Endothelial cell of umbilical vein (primary cell): Measurements from ENCODE around the gene PSMB5. TPM values are rescaled to one million over a fixed set of nuclear protein-coding genes. Genes with fewer than 3 reads are reported as not detected.
A peak's percentile ranks its signal among the peaks of the same experiment; 100 is the strongest.

ENCODE experiments used
- BruUV-seq: library from RNA; stranded (reverse); fragments of 400-500 nt; replicated peaks from 2 replicates; lab custom pipeline; 2021; lab: Mats Ljungman, UMichigan
- CTCF ChIA-PET: fragments of 300-600, 350-600 bp; sonication (Branson Sonifier 250); formaldehyde crosslinking; loops from one replicate; lab custom pipeline; 2021; ENCODE audit warnings: antibody characterized with exemption, inconsistent platforms; lab: Charles Lee
- POLR2A ChIA-PET: fragments of 300-600, 350-600 bp; sonication (Branson Sonifier 250); formaldehyde crosslinking; loops from one replicate; lab custom pipeline; 2021; ENCODE audit warnings: antibody characterized with exemption, inconsistent platforms; lab: Charles Lee
- DNase-seq: peaks from one replicate; pipeline ENCODE4 v3.0.0-alpha.2; 2011; ENCODE audit warnings: low read depth, low spot score
- FAIRE-seq: peaks from 2 replicates; lab custom pipeline; 2011; peaks lifted over from hg19 to GRCh38; lab: Jason Lieb, UNC
- H2AFZ ChIP-seq: 2 replicates; pipeline ENCODE4 v1.6.0; 2012; ENCODE audit warnings: low read depth, low read length, control low read depth, inconsistent platforms
- H3K27ac ChIP-seq: 2 replicates; pipeline ENCODE4 v1.5.1; 2011; ENCODE audit warnings: low read depth, mild to moderate bottlenecking, control low read depth, low read length, moderate library complexity; ENCODE audit not compliant: insufficient read depth
- H3K27me3 ChIP-seq, 2 experiments: 2 replicates each; pipeline versions ENCODE4 v1.6.0 to v1.6.1; 2011; ENCODE audit warnings: low read length in 2 of 2, mixed read lengths in 1 of 2; ENCODE audit not compliant: control insufficient read depth in 2 of 2, insufficient read depth in 2 of 2
- H3K36me3 ChIP-seq, 2 experiments: 2 replicates in 1 of 2; 3 replicates in 1 of 2; pipeline ENCODE4 v1.5.1; 2011; ENCODE audit warnings: low read length in 2 of 2, mild to moderate bottlenecking in 1 of 2, moderate library complexity in 1 of 2; ENCODE audit not compliant: control insufficient read depth in 2 of 2, insufficient read depth in 2 of 2; ENCODE audit errors: extremely low read depth in 1 of 2
- H3K4me1 ChIP-seq: 3 replicates; pipeline ENCODE4 v1.5.1; 2011; ENCODE audit warnings: mild to moderate bottlenecking, low read length; ENCODE audit not compliant: control insufficient read depth, insufficient read depth; ENCODE audit errors: extremely low read depth
- H3K4me2 ChIP-seq: 2 replicates; pipeline ENCODE4 v1.6.1; 2011; ENCODE audit warnings: low read length, control low read depth, mixed read lengths; ENCODE audit not compliant: insufficient read depth
- H3K4me3 ChIP-seq, 3 experiments: fragments of 200-600 bp in 1 of 3; sonication (generic), shearing (Covaris generic) in 1 of 3; replicated peaks in 1 of 3; 2 replicates each; pipeline ENCODE4 v1.5.1; 2011 to 2016; ENCODE audit warnings: control low read depth in 3 of 3, low read length in 3 of 3, mild to moderate bottlenecking in 2 of 3, inconsistent platforms in 1 of 3, low read depth in 1 of 3, moderate library complexity in 1 of 3; ENCODE audit not compliant: insufficient read depth in 1 of 3
- H3K79me2 ChIP-seq: 2 replicates; pipeline ENCODE4 v1.6.0; 2012; ENCODE audit warnings: low read length, inconsistent platforms; ENCODE audit not compliant: control insufficient read depth, insufficient read depth
- H3K9ac ChIP-seq: replicated peaks from 2 replicates; pipeline ENCODE3; 2011; ENCODE audit warnings: low read length, control low read depth; ENCODE audit not compliant: insufficient read depth; ENCODE audit errors: extremely low read depth
- H3K9me1 ChIP-seq: replicated peaks from 3 replicates; pipeline ENCODE4 v1.6.0; 2011; ENCODE audit warnings: mild to moderate bottlenecking, low read length; ENCODE audit not compliant: control insufficient read depth, insufficient read depth; ENCODE audit errors: extremely low read depth
- H3K9me3 ChIP-seq: replicated peaks from 2 replicates; pipeline ENCODE4 v1.5.1; 2012; ENCODE audit warnings: low read length, inconsistent platforms; ENCODE audit not compliant: control insufficient read depth, insufficient read depth
- H4K20me1 ChIP-seq: replicated peaks from 2 replicates; pipeline ENCODE3; 2011; ENCODE audit warnings: mild to moderate bottlenecking, low read length; ENCODE audit not compliant: control insufficient read depth, insufficient read depth; ENCODE audit errors: extremely low read depth
- CTCF ChIP-seq, 2 donors: IDR thresholded peaks; 1 replicate in 1 of 2; 2 replicates in 1 of 2; pipeline ENCODE4 v1.5.1; 2011; ENCODE audit warnings: low read length in 2 of 2, mild to moderate bottlenecking in 2 of 2, moderate library complexity in 2 of 2, control low read depth in 1 of 2, inconsistent platforms in 1 of 2, low read depth in 1 of 2; ENCODE audit not compliant: insufficient read depth in 1 of 2; ENCODE audit errors: extremely low read depth in 1 of 2
- FOS ChIP-seq: IDR thresholded peaks from 2 replicates; pipeline ENCODE4 v1.6.1; 2011; ENCODE audit warnings: mild to moderate bottlenecking, low read length, moderate library complexity, borderline replicate concordance; ENCODE audit not compliant: insufficient read depth
- GATA2 ChIP-seq: IDR thresholded peaks from 2 replicates; pipeline ENCODE4 v1.7.0; 2011; ENCODE audit warnings: low read depth, mild to moderate bottlenecking, moderate library complexity, mixed read lengths, low read length; ENCODE audit not compliant: insufficient read length, insufficient read depth
- JUN ChIP-seq: IDR thresholded peaks from 2 replicates; pipeline ENCODE4 v1.6.1; 2011; ENCODE audit warnings: borderline replicate concordance, low read depth; ENCODE audit not compliant: insufficient read length, insufficient read depth
- MAX ChIP-seq: IDR thresholded peaks from 2 replicates; pipeline ENCODE4 v1.6.1; 2011; ENCODE audit not compliant: insufficient read depth, insufficient read length
- MYC ChIP-seq: IDR thresholded peaks from one replicate; pipeline ENCODE4 v1.6.1; 2011; ENCODE audit warnings: mild to moderate bottlenecking, low read depth, low read length
- POLR2A ChIP-seq: IDR thresholded peaks from 2 replicates; pipeline ENCODE4 v1.6.1; 2012; ENCODE audit warnings: low read depth, mild to moderate bottlenecking, control low read depth, low read length
- POLR2AphosphoS5 ChIP-seq: IDR thresholded peaks from 2 replicates; pipeline ENCODE4 v1.6.1; 2012; ENCODE audit warnings: low read depth, mild to moderate bottlenecking, control low read depth, low read length, moderate library complexity; ENCODE audit not compliant: insufficient read depth
- dilution Hi-C: fragments of 300-500 bp; cut with MboI; formaldehyde crosslinking; loops from one replicate; pipeline ENCODE4 v1.15.0; 2019; ENCODE audit warnings: low sequenced_read_pairs; ENCODE audit not compliant: extremely low pct_ligation_motif_present
- intact Hi-C: fragments of 100-400 bp; cut with micrococcal nuclease; formaldehyde crosslinking; loops from one replicate; pipeline ENCODE4 v1.10.0; 2022
- polyA plus RNA-seq, 4 experiments: library from polyadenylated mRNA; depleted of rRNA in 3 of 4; stranded (reverse) in 3 of 4; unstranded in 1 of 4; fragments of >200 nt; gene quantifications; 2 replicates each; pipeline versions ENCODE4 v1.2.1 to v1.2.3, GENCODE V29; 2011 to 2012; ENCODE audit warnings: missing spikeins in 1 of 4
- total RNA-seq: library from RNA; stranded (reverse); gene quantifications from 2 replicates; pipeline ENCODE4 v1.2.3, GENCODE V29; 2021

Gene PSMB5
- total and polyA plus RNA-seq, 2 donors (not counting 3 experiments of a cell fraction or from before 2014, with no cell fraction given), result 236 to 464 TPM

- ChIA-PET CTCF (interaction anchor here (0.6 to 13.4 kb wide), 20 partner anchors 9 to 492 kb away, joined by 3 to 1071 read pairs (median 5); partner anchors contain the start of genes ACIN1, AJUBA, C14orf119 and HAUS4), POLR2A (interaction anchor here (0.6 to 1.9 kb wide), 8 partner anchors 9 to 1337 kb away, joined by 3 to 8 read pairs (median 4); partner anchors contain the start of genes ACIN1, AJUBA, C14orf119 and HAUS4)
- no peaks in the 10 kb centered on the region for H3K9me1 ChIP-seq
- peaks cover 44 to 45% of the 10 kb centered on the region in 2 experiments for H3K36me3 ChIP-seq
- no peaks in the 10 kb centered on the region for H3K27me3 ChIP-seq
- H3K9ac ChIP-seq, result peak overlapping the region; percentile 34
- H3K9me3 ChIP-seq, result no peaks in the 10 kb centered on the region
- no peak overlapping the region for H2AFZ ChIP-seq
- peak overlapping the region; percentile 54 for H3K4me2 ChIP-seq
- TF ChIP-seq CTCF (IDR thresholded peaks at IDR 0.05; ENCODE audit: extremely low read depth in 1 of 2, insufficient read depth in 1 of 2, low read depth in 1 of 2, low read length in 2 of 2) (no peak), MYC (peak; percentile 97), POLR2A (no peak), POLR2AphosphoS5 (peak; percentile 88), JUN (peak; percentile 81), FOS (peak; percentile 84), MAX (peak; percentile 81), GATA2 (peak; percentile 75)
- no peak overlapping the region for H3K4me3 ChIP-seq
- H3K79me2 ChIP-seq, result peaks cover 22% of the 10 kb centered on the region
- intact Hi-C loops, result no loop called here
- peaks cover 31% of the 10 kb centered on the region for H3K4me1 ChIP-seq
- FAIRE-seq (peak; percentile 100), DNase-seq (peak; percentile 97)
- peak overlapping the region; percentile 72 for H3K27ac ChIP-seq
- dilution Hi-C loops, result loop anchor here (10.0 kb wide), 1 partner anchor 77 kb away; the partner anchor contains the start of gene AJUBA
- BruUV-seq, result no TSS peak
- no peaks in the 10 kb centered on the region for H4K20me1 ChIP-seq
Measured at GRCh38 chr14:23062002-23062401, 27.3 kb upstream of the PSMB5 start.
